NOMO-1 (cell line): ENCODE results near the gene NISCH.

Experiments
- DNase-seq, 2 experiments: peaks; one replicate each; lab custom pipeline; 2025; ENCODE audit not compliant: unreplicated experiment in 2 of 2; lab: John Stamatoyannopoulos, UW

The NISCH gene

DNA sequence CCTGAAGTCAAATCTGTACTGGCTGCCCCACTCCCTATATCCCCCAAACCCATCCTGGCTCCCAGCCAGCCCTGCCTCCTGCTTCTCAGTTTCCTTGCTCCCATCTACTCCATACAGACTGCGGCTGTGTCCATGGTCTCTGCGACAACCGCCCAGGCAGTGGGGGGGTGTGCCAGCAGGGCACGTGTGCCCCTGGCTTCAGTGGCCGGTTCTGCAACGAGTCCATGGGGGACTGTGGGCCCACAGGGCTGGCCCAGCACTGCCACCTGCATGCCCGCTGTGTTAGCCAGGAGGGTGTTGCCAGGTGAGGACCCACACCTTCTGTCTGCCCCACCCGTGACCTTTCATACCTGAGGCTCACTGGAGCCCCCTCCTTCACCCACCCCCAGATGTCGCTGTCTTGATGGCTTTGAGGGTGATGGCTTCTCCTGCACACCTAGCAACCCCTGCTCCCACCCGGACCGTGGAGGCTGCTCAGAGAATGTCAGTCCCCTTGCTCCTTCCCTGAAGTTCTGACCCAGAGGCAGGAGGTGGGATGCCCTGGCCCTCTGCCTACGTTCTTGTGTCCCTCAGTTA, 54.4 kb downstream of the NISCH start:
- DNase-seq: no peak

- no peak for DNase-seq
These were observed 56.1 kb downstream of the NISCH start for GRCh38 chr3:52511509-52511908.

- DNase-seq: no peak
These were observed 56.7 kb downstream of the NISCH start for GRCh38 chr3:52512105-52512504.

DNA sequence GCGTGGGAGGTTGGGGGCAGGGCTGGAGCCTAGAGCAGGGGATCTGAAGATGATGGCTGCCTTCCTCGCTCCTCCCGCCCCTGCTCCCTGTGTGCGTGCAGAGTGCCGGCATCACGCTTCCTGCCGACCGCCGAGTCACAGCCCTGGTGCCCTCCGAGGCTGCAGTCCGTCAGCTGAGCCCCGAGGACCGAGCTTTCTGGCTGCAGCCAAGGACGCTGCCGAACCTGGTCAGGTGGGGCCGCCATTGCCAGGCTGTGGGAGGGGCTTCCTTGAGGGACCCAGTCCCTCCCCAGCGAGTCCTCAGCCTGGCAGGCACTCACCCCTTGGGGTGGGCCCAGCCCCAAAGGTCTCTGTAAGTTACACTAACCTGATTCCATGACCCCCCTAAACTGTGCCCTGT, 57.3 kb downstream of the NISCH start:
- no peak for DNase-seq

DNA sequence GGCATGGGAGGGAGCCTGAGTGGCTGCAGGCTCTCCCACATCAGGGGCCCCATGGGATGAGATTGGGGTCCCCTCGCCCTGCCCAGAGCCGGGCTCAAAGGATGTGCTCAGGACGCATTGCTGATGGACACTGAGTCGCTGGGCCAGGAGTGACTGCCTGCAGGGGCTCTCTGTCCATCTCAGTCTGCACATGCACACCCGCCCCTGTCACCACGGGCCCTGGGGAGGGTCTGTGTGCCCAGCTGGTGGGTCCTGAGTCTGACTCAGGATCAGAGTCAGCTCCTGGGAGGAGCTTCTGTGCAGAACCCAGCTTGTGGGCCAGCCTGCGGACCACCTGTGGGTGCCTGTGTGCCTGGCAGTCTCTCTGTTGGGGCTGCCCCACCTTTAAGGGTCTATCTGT, 57.9 kb downstream of the NISCH start:
- DNase-seq: no peak

- no peak for DNase-seq
These were observed 59.2 kb downstream of the NISCH start for GRCh38 chr3:52514576-52514975.

DNA sequence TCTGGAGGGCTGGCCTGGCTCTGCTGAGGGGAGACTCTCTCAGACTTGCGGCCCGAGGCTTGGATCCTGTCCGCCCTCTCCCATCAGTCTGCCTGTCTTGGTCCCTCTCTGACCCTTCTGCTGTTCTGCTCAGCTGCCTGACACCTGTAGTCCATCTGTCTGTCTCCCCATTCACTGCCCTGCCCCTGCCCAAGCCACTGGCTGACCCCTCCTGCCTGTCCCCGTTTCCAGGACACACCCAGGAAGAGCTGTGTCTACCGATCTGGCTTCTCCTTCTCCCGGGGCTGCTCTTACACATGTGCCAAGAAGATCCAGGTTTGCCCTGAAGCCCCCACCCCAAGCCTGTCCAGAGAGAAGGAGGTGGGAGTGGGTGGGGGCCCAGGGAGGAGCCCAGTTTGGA, 59.8 kb downstream of the NISCH start:
- DNase-seq: no peak

DNA sequence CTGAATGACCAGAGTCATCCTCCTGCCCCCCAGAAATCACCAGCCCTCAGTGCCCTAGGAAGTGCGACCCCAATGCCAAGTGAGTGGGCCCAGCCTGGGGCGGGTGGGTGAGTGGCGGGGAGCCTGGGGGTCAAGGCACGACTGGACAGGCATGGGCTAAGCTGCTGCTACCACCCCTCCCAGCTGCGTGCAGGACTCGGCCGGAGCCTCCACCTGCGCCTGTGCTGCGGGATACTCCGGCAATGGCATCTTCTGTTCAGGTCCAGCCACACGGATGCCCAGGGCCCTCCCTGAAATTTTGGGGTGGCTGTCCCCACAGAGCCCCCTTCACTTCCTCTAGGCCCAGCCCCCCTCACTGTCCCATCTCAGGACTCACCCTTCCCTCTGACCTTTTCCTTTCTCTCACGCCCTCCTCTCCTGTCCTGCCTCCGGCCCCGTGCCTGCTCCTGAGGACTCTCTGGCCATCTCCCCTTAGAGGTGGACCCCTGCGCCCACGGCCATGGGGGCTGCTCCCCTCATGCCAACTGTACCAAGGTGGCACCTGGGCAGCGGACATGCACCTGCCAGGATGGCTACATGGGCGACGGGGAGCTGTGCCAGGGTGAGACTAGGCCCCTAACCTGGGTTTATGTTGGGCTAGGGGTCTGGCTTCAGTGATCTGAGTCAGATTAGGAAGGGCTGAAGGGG, 61.2 kb downstream of the NISCH start:
- DNase-seq: no peak

DNA sequence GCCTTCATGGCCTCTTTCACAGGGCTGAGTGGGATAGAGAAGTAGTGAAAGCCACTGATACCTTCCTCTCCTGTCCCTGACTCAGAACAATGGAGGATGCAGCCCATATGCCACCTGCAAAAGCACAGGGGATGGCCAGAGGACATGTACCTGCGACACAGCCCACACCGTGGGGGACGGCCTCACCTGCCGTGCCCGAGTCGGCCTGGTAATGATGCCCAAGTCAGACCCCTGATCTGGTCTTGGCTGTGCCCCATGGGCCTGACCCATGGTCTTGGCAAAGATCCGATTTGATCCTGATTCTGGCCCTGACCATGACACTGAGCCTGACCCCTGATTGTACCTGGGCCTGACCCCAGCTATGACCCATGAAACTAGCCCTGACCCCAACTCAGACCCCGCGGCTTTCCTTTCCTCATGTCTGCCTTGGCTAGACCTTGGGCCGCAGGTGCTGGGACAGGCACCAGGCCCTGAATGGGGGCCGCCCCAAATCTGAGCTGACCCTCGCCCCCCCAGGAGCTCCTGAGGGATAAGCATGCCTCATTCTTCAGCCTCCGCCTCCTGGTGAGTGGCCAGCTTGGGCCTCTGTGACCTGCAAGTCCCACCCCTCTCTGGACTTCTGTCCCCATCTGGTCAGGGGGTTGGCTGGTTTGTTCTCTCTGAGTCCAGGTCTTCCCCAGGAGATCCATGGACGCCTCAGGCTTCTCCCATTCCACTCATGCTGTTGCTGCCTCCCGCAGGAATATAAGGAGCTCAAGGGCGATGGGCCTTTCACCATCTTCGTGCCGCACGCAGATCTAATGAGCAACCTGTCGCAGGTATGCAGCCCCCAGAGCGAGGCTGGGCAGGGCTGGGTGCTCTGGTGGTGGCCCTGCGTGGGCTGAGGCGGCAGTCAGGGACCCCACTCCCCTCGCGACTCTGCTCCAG, 62.7 kb downstream of the NISCH start:
- no peak for DNase-seq

GRCh38 chr3:52518723-52519444, 63.5 kb downstream of the NISCH start:
- no peak for DNase-seq

DNA sequence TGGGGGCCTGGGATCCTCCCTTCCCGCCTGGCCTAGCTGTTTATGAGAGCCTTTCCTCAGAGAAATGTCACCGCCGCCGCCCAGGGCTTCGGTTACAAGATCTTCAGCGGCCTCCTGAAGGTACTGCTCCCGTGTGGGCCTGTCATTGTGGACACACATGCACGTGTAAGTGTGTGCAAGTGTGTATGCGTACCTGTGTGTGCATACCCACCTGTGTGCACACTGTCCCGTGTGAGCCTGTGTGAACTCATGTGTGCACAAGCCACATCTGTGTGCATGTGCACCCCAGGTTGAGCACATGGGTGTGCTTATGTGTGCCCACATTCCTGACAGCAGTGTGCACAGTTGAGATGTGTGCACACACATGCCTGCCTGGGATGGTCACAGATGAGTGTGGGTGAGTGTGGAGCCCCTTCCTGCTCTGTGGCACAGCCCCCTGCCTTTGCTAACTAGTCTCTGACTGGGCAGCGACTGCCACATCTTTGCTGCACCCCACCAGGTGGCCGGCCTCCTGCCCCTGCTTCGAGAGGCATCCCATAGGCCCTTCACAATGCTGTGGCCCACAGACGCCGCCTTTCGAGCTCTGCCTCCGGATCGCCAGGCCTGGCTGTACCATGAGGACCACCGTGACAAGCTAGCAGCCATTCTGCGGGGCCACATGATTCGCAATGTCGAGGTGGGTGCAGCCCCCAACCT, 64.2 kb downstream of the NISCH start:
- DNase-seq: no peak

- no peak for DNase-seq
These were observed 64.8 kb downstream of the NISCH start for GRCh38 chr3:52520141-52520667.

GRCh38 chr3:52520716-52521487, 65.5 kb downstream of the NISCH start:
- no peak for DNase-seq

DNA sequence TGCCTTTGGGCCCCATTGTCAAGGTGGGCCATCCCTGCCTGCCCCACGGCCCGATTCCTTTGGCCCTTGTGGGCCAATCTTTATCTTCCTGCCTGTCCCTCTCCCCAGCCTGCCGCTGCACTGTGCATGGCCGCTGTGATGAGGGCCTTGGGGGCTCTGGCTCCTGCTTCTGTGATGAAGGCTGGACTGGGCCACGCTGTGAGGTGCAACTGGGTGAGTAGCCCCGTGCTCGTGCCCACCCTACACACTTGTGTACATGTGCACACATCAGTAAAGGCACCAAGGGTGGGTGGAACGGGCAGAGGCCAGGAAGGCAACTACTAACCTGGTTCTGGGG, 66.1 kb downstream of the NISCH start:
- no peak for DNase-seq

GRCh38 chr3:52521881-52522650, 66.7 kb downstream of the NISCH start:
- DNase-seq: no peak

- no peak for DNase-seq
These were observed 67.3 kb downstream of the NISCH start for GRCh38 chr3:52522651-52523251.

DNA sequence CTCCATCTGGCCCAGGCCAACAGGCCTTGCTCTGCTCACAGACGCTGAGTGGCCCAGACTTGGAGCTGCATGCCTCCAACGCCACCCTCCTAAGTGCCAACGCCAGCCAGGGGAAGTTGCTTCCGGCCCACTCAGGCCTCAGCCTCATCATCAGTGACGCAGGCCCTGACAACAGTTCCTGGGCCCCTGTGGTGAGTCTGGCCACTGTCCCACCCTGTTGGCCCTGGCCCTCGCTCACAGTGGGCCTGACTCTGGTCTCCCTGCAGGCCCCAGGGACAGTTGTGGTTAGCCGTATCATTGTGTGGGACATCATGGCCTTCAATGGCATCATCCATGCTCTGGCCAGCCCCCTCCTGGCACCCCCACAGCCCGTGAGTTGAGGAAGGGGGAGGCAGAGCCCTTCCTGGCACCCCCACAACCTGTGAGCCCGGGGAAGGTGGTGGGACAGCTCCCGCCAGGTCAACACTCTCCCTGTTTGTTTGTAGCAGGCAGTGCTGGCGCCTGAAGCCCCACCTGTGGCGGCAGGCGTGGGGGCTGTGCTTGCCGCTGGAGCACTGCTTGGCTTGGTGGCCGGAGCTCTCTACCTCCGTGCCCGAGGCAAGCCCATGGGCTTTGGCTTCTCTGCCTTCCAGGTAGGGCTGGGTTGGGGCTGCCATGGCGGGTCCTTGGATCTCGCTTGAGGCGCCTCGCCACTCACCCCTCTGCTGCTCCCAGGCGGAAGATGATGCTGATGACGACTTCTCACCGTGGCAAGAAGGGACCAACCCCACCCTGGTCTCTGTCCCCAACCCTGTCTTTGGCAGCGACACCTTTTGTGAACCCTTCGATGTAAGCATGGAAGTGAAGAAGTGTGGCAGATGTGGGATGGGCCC, 68.2 kb downstream of the NISCH start:
- no peak for DNase-seq
